ENCODE data around the gene VCAM1. TPM values are rescaled to one million over a fixed set of nuclear protein-coding genes. Genes with fewer than 3 reads are reported as not detected.

The VCAM1 gene
- total and polyA plus RNA-seq, 9 of the 15 experiments (the other 6 are each of a cell fraction or from before 2014, with no cell fraction given): 0.04 to 0.13 TPM; not detected in 7

GRCh38 chr1:100670083-100670482 is 49.5 kb upstream of the VCAM1 start:
- Histone ChIP-seq H3K4me1 (replicated peaks in 1 of 2; ENCODE audit: control insufficient read depth in 2 of 2, insufficient read depth in 2 of 2, low read length in 2 of 2) (no peaks in the 10 kb centered on the region), H3K9ac (ENCODE audit: insufficient read depth in 1 of 2, low read depth in 2 of 2, low read length in 2 of 2) (no peak overlapping the region), H3K27ac (ENCODE audit: extremely low read depth, low read depth, low read length) (no peak overlapping the region), H3K9me3 (replicated peaks; ENCODE audit: control insufficient read depth, insufficient read depth, low read depth, low read length) (no peaks in the 10 kb centered on the region), H2AFZ (ENCODE audit: low read depth, low read length) (no peak overlapping the region), H3K4me2 (ENCODE audit: insufficient read depth, low read length) (no peak overlapping the region), H3K9me1 (ENCODE audit: control insufficient read depth, insufficient read depth, low read length) (no peaks in the 10 kb centered on the region), H4K20me1 (replicated peaks; ENCODE audit: control insufficient read depth, insufficient read depth, low read length) (no peaks in the 10 kb centered on the region), H3K36me3 (ENCODE audit: control insufficient read depth, insufficient read depth, low read length) (no peaks in the 10 kb centered on the region), H3K27me3 (ENCODE audit: control insufficient read depth in 2 of 2, insufficient read depth in 2 of 2, low read length in 2 of 2) (no peaks in the 10 kb centered on the region), H3K4me3 (no peak overlapping the region), H3K79me2 (ENCODE audit: control insufficient read depth, insufficient read depth, low read length) (no peaks in the 10 kb centered on the region)
- no TSS peak for BruUV-seq (replicated peaks)
- WGBS (ENCODE audit: insufficient coverage, low coverage, missing lambda C conversion rate): 0% methylated on average over 1 of the region's 1 CpG
- TF ChIP-seq RCOR1 (IDR thresholded peaks at IDR 0.05; ENCODE audit: borderline replicate concordance in 1 of 2, low read depth in 2 of 2, low read length in 2 of 2): no peak
- no peak for TF ChIP-seq USF1 (CRISPR knock-in tag; IDR thresholded peaks at IDR 0.05)
- no peak for TF ChIP-seq ZBTB34 (CRISPR knock-in tag; IDR thresholded peaks at IDR 0.05)
- TF ChIP-seq TAF1 (IDR thresholded peaks at IDR 0.05; ENCODE audit: control insufficient read depth, extremely low read depth, insufficient read depth, low read length, severe bottlenecking): no peak
- no peak for TF ChIP-seq POLR2AphosphoS5 (IDR thresholded peaks at IDR 0.05; ENCODE audit: control insufficient read depth, insufficient read depth, low read depth, low read length)
- FAIRE-seq (no peak), DNase-seq (ENCODE audit: extremely low read depth in 1 of 4, low spot score in 3 of 4) (no peak), ATAC-seq (no peak)
- intact Hi-C loops (cut with micrococcal nuclease): no loop called here
- in situ Hi-C loops (cut with MboI): no loop called here
- ChIA-PET CTCF (ENCODE audit: low intra/inter-chr PET ratio) (no interaction called here), POLR2A (interaction anchor here (1.1 kb wide), 1 partner anchor 12 kb away, joined by 3 read pairs; no protein-coding TSS in a partner anchor)

Data from K562 (cell line).